Cerebellar nuclear complex (tissue), 1 donor: ENCODE data around the gene ICA1.
"Not testable (repeated sequence)": the region's sequence is repeated elsewhere in the genome, so short reads cannot be mapped to it uniquely, and the experiment has no call there.

Experiments
- DNase-seq, 2 experiments: peaks; one replicate each; lab custom pipeline; 2025; lab: John Stamatoyannopoulos, UW

ICA1 gene

GRCh38 chr7:8094164-8095140, 167.5 kb downstream of the ICA1 start:
- DNase-seq = peak in 1 of 2 experiments; percentile 8

GRCh38 chr7:8092140-8092539, 169.8 kb downstream of the ICA1 start:
- no peak for DNase-seq

GRCh38 chr7:8089036-8089780, 172.8 kb downstream of the ICA1 start:
- DNase-seq = peak in 1 of 2 experiments; percentile 25

- no peak for DNase-seq
These were observed 175.7 kb downstream of the ICA1 start for GRCh38 chr7:8086239-8086638.

- DNase-seq = no peak
These were observed 176.5 kb downstream of the ICA1 start for GRCh38 chr7:8085420-8085819.

- no peak for DNase-seq
These were observed 177.1 kb downstream of the ICA1 start for GRCh38 chr7:8084836-8085235.

- no peak for DNase-seq
These were observed 179.2 kb downstream of the ICA1 start for GRCh38 chr7:8082762-8083161.

GRCh38 chr7:8078418-8078817, 183.5 kb downstream of the ICA1 start:
- DNase-seq = no peak

GRCh38 chr7:8070451-8071180, 191.4 kb downstream of the ICA1 start:
- DNase-seq = peak; percentile 11 to 40

- DNase-seq = peak in 1 of 2 experiments; percentile 32
These were observed 192.9 kb downstream of the ICA1 start for GRCh38 chr7:8068892-8069686.

- DNase-seq = no peak
These were observed 196.6 kb downstream of the ICA1 start for GRCh38 chr7:8065356-8065813.

- DNase-seq = no peak
These were observed 197.1 kb downstream of the ICA1 start for GRCh38 chr7:8064828-8065227.

- DNase-seq = no peak
These were observed 198.2 kb downstream of the ICA1 start for GRCh38 chr7:8063706-8064297.

GRCh38 chr7:8063300-8063699, 198.7 kb downstream of the ICA1 start:
- not testable (repeated sequence) for DNase-seq
